Hippocampal formation (tissue), 2 donors: ENCODE data around the gene ADSS2.
"Not testable (repeated sequence)": the region's sequence is repeated elsewhere in the genome, so short reads cannot be mapped to it uniquely, and the experiment has no call there.

ENCODE experiments used
- DNase-seq, 2 donors: peaks; one replicate each; lab custom pipeline; 2025; lab: John Stamatoyannopoulos, UW

The ADSS2 gene

GRCh38 chr1:244451539-244451950 is at the start of gene ADSS2:
ADSS2 (minus strand) TSS chr1:244451909; CDS start chr1:244451817, 92 bp downstream.
- DNase-seq: peak in 1 of 2 donors; percentile 63

GRCh38 chr1:244500515-244500914 is 48.8 kb upstream of the ADSS2 start:
- DNase-seq: not testable (repeated sequence)

- not testable (repeated sequence) for DNase-seq
Observed at GRCh38 chr1:244499484-244499883, 47.8 kb upstream of the ADSS2 start.

GRCh38 chr1:244497805-244498204 is 46.1 kb upstream of the ADSS2 start:
- no peak for DNase-seq

GRCh38 chr1:244496186-244496585 is 44.5 kb upstream of the ADSS2 start:
- DNase-seq: no peak

GRCh38 chr1:244494653-244495052 is 42.9 kb upstream of the ADSS2 start:
- no peak for DNase-seq

GRCh38 chr1:244484971-244485370 is 33.3 kb upstream of the ADSS2 start:
- not testable (repeated sequence) for DNase-seq

- no peak for DNase-seq
Observed at GRCh38 chr1:244473059-244473605, 21.4 kb upstream of the ADSS2 start.

- DNase-seq: no peak
Observed at GRCh38 chr1:244466724-244467123, 15.0 kb upstream of the ADSS2 start.

- DNase-seq: peak; percentile 68 to 80
Observed at GRCh38 chr1:244461245-244462071, 9.7 kb upstream of the ADSS2 start, which contains the start of gene CATSPERE. CATSPERE (plus strand) TSS chr1:244461273; CDS start chr1:244461430, 157 bp downstream.

- no peak for DNase-seq
Observed at GRCh38 chr1:244460197-244460596, 8.5 kb upstream of the ADSS2 start.

GRCh38 chr1:244458781-244459180 is 7.1 kb upstream of the ADSS2 start:
- DNase-seq: no peak

GRCh38 chr1:244456586-244456985 is 4.9 kb upstream of the ADSS2 start:
- DNase-seq: no peak

GRCh38 chr1:244454412-244454811 is 2.7 kb upstream of the ADSS2 start:
- no peak for DNase-seq

- DNase-seq: peak; percentile 98 to 100
Observed at GRCh38 chr1:244451951-244452795, 464 bp upstream of the ADSS2 start.

GRCh38 chr1:244450597-244451538 is 841 bp downstream of the ADSS2 start:
- peak; percentile 57 to 63 for DNase-seq

GRCh38 chr1:244449936-244450508 is 1.7 kb downstream of the ADSS2 start:
- no peak for DNase-seq

GRCh38 chr1:244448279-244449036 is 3.3 kb downstream of the ADSS2 start:
- no peak for DNase-seq

GRCh38 chr1:244447552-244447951 is 4.2 kb downstream of the ADSS2 start:
- no peak for DNase-seq

- DNase-seq: no peak
Observed at GRCh38 chr1:244447024-244447423, 4.7 kb downstream of the ADSS2 start.
